ENCODE results near the gene HIVEP2. TPM values are rescaled to one million over a fixed set of nuclear protein-coding genes. Genes with fewer than 3 reads are reported as not detected.
A peak's percentile ranks its signal among the peaks of the same experiment; 100 is the strongest.
"Not testable (repeated sequence)": the region's sequence is repeated elsewhere in the genome, so short reads cannot be mapped to it uniquely, and the experiment has no call there.

Gene HIVEP2
- polyA plus RNA-seq: 10.5 TPM
- long read RNA-seq, donor 1: 0 reads
- long read RNA-seq, donor 2: 0 reads
- long read RNA-seq, donor 3: 0 reads
- long read RNA-seq, donor 4: 0 reads
- long read RNA-seq, donor 5: 0 reads
- long read RNA-seq, donor 6: 0 reads
- long read RNA-seq, donor 7, partial matches to known transcripts: 5 of 5 reads
- long read RNA-seq, donor 7, other reads (novel, unspliced or antisense): 0 of 5 reads
- long read RNA-seq, donor 8, full-length matches to known transcripts: 1 of 1 reads
- long read RNA-seq, donor 8, partial matches to known transcripts: 0 of 1 reads
- long read RNA-seq, donor 8, other reads (novel, unspliced or antisense): 0 of 1 reads
- long read RNA-seq, donor 9: 0 reads
- long read RNA-seq, donor 10: 0 reads
- long read RNA-seq, donor 11: 0 reads

DNA sequence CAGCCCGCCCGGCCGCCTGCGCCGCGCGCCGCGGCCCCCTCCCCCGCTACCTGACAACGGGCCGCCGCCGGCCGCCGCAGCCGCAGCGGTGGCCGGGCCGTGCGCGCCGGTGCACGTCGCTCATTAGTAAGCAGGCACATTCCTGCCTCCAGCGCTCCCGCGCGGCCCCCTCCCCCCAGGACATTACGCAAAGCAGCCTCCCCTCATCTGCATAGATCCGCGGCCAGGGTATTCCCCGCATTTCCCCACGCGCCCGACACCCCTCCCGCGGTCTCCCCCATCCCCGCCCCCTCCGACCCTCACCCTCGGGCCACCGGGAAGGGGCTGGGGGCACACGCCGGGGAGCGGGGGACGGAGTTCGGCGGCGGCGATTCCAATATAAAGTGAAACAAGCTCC lies at the start of gene HIVEP2:
HIVEP2 (minus strand) TSS at position 128 of the 397 bp plus-strand sequence. CDS start 170,438 bp downstream, outside the sequence.
- no peaks in the 10 kb centered on the region for H3K9me3 ChIP-seq (ENCODE audit: control insufficient read depth, low read depth, low read length)
- peak within 1 kb of the TSS; percentile 99 for H3K27ac ChIP-seq (ENCODE audit: low read length)
- no peaks in the 10 kb centered on the region for H3K36me3 ChIP-seq (ENCODE audit: control insufficient read depth, insufficient read depth, low read length)
- H3K4me3 ChIP-seq (ENCODE audit: low read length): peak within 1 kb of the TSS; percentile 94
- H3K4me1 ChIP-seq (ENCODE audit: control insufficient read depth, insufficient read depth, low read length): peaks cover 4% of the 10 kb centered on the region
- peak; percentile 89 to 92 for DNase-seq
- no peaks in the 10 kb centered on the region for H3K27me3 ChIP-seq (ENCODE audit: control insufficient read depth, insufficient read depth, low read length)
- WGBS (ENCODE audit: insufficient coverage, low lambda C conversion rate): no CpG with 5 or more reads among the region's 50 CpGs

DNA sequence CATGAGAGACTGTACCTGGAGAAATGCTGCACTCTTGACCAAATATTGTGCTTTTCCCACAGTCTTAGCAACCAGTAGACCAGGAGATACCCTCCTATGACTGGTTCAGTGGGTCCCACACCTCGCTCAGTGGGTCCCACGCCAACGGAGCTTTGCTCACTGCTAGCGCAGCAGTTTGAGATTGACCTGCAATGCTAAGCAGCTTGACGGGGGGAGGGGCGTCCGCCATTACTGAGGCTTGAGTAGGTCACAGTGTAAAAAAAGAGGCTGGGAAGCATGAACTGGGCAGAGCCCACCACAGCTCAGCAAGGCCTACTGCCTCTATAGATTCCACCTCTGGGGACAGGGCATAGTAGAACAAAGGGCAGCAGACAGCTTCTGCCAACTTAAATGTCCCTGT lies 49.0 kb upstream of the HIVEP2 start:
- no peaks in the 10 kb centered on the region for H3K27me3 ChIP-seq (ENCODE audit: control insufficient read depth, insufficient read depth, low read length)
- H3K4me1 ChIP-seq (ENCODE audit: control insufficient read depth, insufficient read depth, low read length): no peaks in the 10 kb centered on the region
- H3K9me3 ChIP-seq (ENCODE audit: control insufficient read depth, low read depth, low read length): no peaks in the 10 kb centered on the region
- no peak for DNase-seq
- no peaks in the 10 kb centered on the region for H3K36me3 ChIP-seq (ENCODE audit: control insufficient read depth, insufficient read depth, low read length)
- H3K4me3 ChIP-seq (ENCODE audit: low read length): no peak overlapping the region
- no CpG with 5 or more reads among the region's 7 CpGs for WGBS (ENCODE audit: insufficient coverage, low lambda C conversion rate)
- H3K27ac ChIP-seq (ENCODE audit: low read length): no peak overlapping the region

GRCh38 chr6:142987490-142987889 lies 42.5 kb upstream of the HIVEP2 start:
- H3K36me3 ChIP-seq (ENCODE audit: control insufficient read depth, insufficient read depth, low read length): no peaks in the 10 kb centered on the region
- no peaks in the 10 kb centered on the region for H3K4me1 ChIP-seq (ENCODE audit: control insufficient read depth, insufficient read depth, low read length)
- no peak overlapping the region for H3K27ac ChIP-seq (ENCODE audit: low read length)
- no peak overlapping the region for H3K4me3 ChIP-seq (ENCODE audit: low read length)
- DNase-seq: no peak
- no peaks in the 10 kb centered on the region for H3K9me3 ChIP-seq (ENCODE audit: control insufficient read depth, low read depth, low read length)
- H3K27me3 ChIP-seq (ENCODE audit: control insufficient read depth, insufficient read depth, low read length): peaks cover 2% of the 10 kb centered on the region

DNA sequence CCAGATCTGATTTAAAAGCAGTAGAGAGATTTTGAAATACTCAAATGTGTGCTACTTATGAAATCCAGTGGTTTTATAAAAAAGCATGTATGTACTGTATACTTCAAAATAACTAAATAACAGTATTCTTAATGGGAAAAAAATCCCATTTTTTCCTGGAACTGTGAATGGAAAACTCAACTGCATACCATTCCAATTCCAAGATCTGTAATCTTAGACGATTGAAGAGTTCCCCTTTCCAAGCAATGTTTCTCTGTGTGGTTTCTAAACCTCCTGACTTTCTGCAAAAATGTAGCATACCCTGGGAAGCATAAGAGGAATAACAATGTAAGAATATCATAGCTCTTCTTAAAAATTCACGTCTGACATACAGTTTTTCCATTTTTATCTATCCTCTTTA lies 40.3 kb upstream of the HIVEP2 start:
- Histone ChIP-seq H3K4me1 (ENCODE audit: control insufficient read depth, insufficient read depth, low read length) (no peaks in the 10 kb centered on the region), H3K36me3 (ENCODE audit: control insufficient read depth, insufficient read depth, low read length) (no peaks in the 10 kb centered on the region), H3K27me3 (ENCODE audit: control insufficient read depth, insufficient read depth, low read length) (peaks cover 2% of the 10 kb centered on the region), H3K4me3 (ENCODE audit: low read length) (no peak overlapping the region), H3K27ac (ENCODE audit: low read length) (no peak overlapping the region), H3K9me3 (ENCODE audit: control insufficient read depth, low read depth, low read length) (no peaks in the 10 kb centered on the region)
- 92% methylated on average over 2 of the region's 2 CpGs for WGBS (ENCODE audit: insufficient coverage, low lambda C conversion rate)
- DNase-seq: no peak

DNA sequence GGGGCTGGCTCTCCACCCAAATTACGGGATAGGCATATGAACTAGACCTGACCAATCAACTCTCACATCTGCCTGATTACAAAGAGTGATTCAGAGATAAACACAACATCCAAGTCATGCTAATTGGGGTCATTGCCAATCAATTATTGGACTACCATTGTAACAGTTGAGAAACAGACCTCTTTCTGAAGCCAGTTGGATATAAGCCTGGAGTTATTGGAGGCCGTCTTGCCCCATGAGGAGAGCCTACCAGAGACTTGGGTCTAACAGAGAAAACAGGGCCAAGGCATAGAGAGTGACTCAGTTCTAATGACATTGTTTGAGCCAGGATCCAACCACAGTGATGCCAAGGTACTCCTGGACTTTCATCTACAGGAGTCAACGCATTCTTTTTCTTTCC lies 39.4 kb upstream of the HIVEP2 start:
- H3K4me1 ChIP-seq (ENCODE audit: control insufficient read depth, insufficient read depth, low read length): no peaks in the 10 kb centered on the region
- WGBS (ENCODE audit: insufficient coverage, low lambda C conversion rate): 100% methylated on average over 2 of the region's 3 CpGs
- no peak overlapping the region for H3K4me3 ChIP-seq (ENCODE audit: low read length)
- H3K36me3 ChIP-seq (ENCODE audit: control insufficient read depth, insufficient read depth, low read length): no peaks in the 10 kb centered on the region
- no peaks in the 10 kb centered on the region for H3K9me3 ChIP-seq (ENCODE audit: control insufficient read depth, low read depth, low read length)
- no peak overlapping the region for H3K27ac ChIP-seq (ENCODE audit: low read length)
- H3K27me3 ChIP-seq (ENCODE audit: control insufficient read depth, insufficient read depth, low read length): peaks cover 2% of the 10 kb centered on the region
- DNase-seq: no peak

DNA sequence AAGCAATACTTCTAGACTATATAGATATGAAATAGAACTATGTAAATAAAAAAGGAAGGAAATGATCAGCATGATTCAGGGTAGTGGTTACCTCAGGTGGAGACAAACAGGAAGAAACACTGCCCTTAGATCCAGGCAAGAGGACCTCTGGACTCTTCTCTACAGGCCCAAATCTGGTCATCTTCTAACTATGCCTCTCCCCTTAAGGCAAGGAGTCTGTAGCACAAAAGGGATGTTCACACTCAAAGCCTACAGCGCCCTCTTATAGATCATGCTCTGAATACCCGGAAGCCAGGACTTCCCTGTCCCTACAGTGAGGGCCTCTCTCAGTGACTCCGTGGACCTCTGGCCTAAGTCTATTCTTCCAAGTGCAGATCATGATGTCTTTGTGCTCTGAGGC lies 30.4 kb upstream of the HIVEP2 start:
- H3K9me3 ChIP-seq (ENCODE audit: control insufficient read depth, low read depth, low read length): no peaks in the 10 kb centered on the region
- no CpG with 5 or more reads among the region's 3 CpGs for WGBS (ENCODE audit: insufficient coverage, low lambda C conversion rate)
- DNase-seq: no peak
- no peaks in the 10 kb centered on the region for H3K27me3 ChIP-seq (ENCODE audit: control insufficient read depth, insufficient read depth, low read length)
- H3K4me3 ChIP-seq (ENCODE audit: low read length): no peak overlapping the region
- no peaks in the 10 kb centered on the region for H3K4me1 ChIP-seq (ENCODE audit: control insufficient read depth, insufficient read depth, low read length)
- H3K36me3 ChIP-seq (ENCODE audit: control insufficient read depth, insufficient read depth, low read length): no peaks in the 10 kb centered on the region
- no peak overlapping the region for H3K27ac ChIP-seq (ENCODE audit: low read length)

- not testable (repeated sequence) for DNase-seq; H3K27ac ChIP-seq (ENCODE audit: low read length); H3K4me3 ChIP-seq (ENCODE audit: low read length); H3K27me3 ChIP-seq (ENCODE audit: control insufficient read depth, insufficient read depth, low read length); H3K36me3 ChIP-seq (ENCODE audit: control insufficient read depth, insufficient read depth, low read length); H3K9me3 ChIP-seq (ENCODE audit: control insufficient read depth, low read depth, low read length); H3K4me1 ChIP-seq (ENCODE audit: control insufficient read depth, insufficient read depth, low read length)
- WGBS (ENCODE audit: insufficient coverage, low lambda C conversion rate): 67% methylated on average over 1 of the region's 3 CpGs
These were observed 26.0 kb upstream of the HIVEP2 start for GRCh38 chr6:142970941-142971340.

- Histone ChIP-seq H3K9me3 (ENCODE audit: control insufficient read depth, low read depth, low read length) (no peaks in the 10 kb centered on the region), H3K4me3 (ENCODE audit: low read length) (no peak overlapping the region), H3K36me3 (ENCODE audit: control insufficient read depth, insufficient read depth, low read length) (no peaks in the 10 kb centered on the region), H3K27me3 (ENCODE audit: control insufficient read depth, insufficient read depth, low read length) (no peaks in the 10 kb centered on the region), H3K4me1 (ENCODE audit: control insufficient read depth, insufficient read depth, low read length) (no peaks in the 10 kb centered on the region), H3K27ac (ENCODE audit: low read length) (no peak overlapping the region)
- DNase-seq: no peak
These were observed 23.6 kb upstream of the HIVEP2 start for GRCh38 chr6:142968601-142969000.

DNA sequence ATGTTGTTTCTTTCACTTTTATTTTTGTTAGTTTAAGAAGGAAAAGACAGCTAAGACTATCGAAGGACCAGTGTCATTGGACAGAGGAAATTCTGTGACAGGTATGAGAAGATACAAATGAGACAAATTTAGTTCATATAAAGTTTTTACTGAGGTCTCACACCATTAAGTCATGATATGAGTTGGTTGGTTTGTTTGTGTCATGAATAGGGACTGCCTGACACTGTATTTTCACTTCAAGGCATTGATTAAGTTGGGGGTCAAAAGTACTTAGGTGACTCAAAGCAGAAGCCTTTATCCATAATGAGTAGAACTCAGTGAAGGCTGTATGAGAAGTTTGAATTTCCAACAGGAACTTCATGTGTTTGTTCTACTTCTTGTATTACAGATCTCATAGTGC lies 21.3 kb upstream of the HIVEP2 start:
- 100% methylated on average over 1 of the region's 1 CpG for WGBS (ENCODE audit: insufficient coverage, low lambda C conversion rate)
- Histone ChIP-seq H3K9me3 (ENCODE audit: control insufficient read depth, low read depth, low read length) (no peaks in the 10 kb centered on the region), H3K27me3 (ENCODE audit: control insufficient read depth, insufficient read depth, low read length) (no peaks in the 10 kb centered on the region), H3K4me1 (ENCODE audit: control insufficient read depth, insufficient read depth, low read length) (no peaks in the 10 kb centered on the region), H3K27ac (ENCODE audit: low read length) (no peak overlapping the region), H3K4me3 (ENCODE audit: low read length) (no peak overlapping the region), H3K36me3 (ENCODE audit: control insufficient read depth, insufficient read depth, low read length) (no peaks in the 10 kb centered on the region)
- no peak for DNase-seq

DNA sequence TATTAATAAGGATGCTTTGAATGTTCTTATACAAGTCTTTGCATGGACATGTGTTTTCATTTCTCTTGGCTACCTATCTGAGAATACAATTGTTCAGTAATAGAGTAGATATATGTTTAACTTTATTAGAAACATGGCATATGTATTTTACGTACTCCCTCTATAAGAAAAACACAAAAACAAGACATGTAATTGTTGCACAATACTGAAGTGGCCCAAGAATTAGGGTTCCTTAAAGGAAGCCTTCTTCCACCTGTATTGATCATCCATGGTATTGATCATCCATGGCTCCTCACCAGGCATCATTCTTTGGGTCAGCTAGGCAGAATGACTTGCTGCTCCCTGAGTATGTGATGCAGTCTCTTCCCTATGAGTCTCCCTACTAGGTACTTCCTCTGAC lies 20.2 kb upstream of the HIVEP2 start:
- 100% methylated on average over 1 of the region's 1 CpG for WGBS (ENCODE audit: insufficient coverage, low lambda C conversion rate)
- no peak overlapping the region for H3K27ac ChIP-seq (ENCODE audit: low read length)
- H3K27me3 ChIP-seq (ENCODE audit: control insufficient read depth, insufficient read depth, low read length): no peaks in the 10 kb centered on the region
- no peak overlapping the region for H3K4me3 ChIP-seq (ENCODE audit: low read length)
- H3K9me3 ChIP-seq (ENCODE audit: control insufficient read depth, low read depth, low read length): no peaks in the 10 kb centered on the region
- H3K36me3 ChIP-seq (ENCODE audit: control insufficient read depth, insufficient read depth, low read length): no peaks in the 10 kb centered on the region
- no peak for DNase-seq
- H3K4me1 ChIP-seq (ENCODE audit: control insufficient read depth, insufficient read depth, low read length): no peaks in the 10 kb centered on the region

- Histone ChIP-seq H3K4me3 (ENCODE audit: low read length) (no peak overlapping the region), H3K9me3 (ENCODE audit: control insufficient read depth, low read depth, low read length) (no peaks in the 10 kb centered on the region), H3K27me3 (ENCODE audit: control insufficient read depth, insufficient read depth, low read length) (no peaks in the 10 kb centered on the region), H3K4me1 (ENCODE audit: control insufficient read depth, insufficient read depth, low read length) (no peaks in the 10 kb centered on the region), H3K27ac (ENCODE audit: low read length) (no peak overlapping the region), H3K36me3 (ENCODE audit: control insufficient read depth, insufficient read depth, low read length) (no peaks in the 10 kb centered on the region)
- no peak for DNase-seq
These were observed 15.1 kb upstream of the HIVEP2 start for GRCh38 chr6:142960098-142960497.

Data from large intestine (tissue), 12 donors.